ENCODE data around the gene DPP7. TPM values are rescaled to one million over a fixed set of nuclear protein-coding genes. Genes with fewer than 3 reads are reported as not detected.

DPP7 gene
- polyA plus RNA-seq, 1 of the 3 experiments (the other 2 are of a cell fraction) = 127 TPM

GRCh38 chr9:137071282-137071681, 43.3 kb downstream of the DPP7 start:
- 0 out of 2 replicates have a peak, but pooled peaks cover 3% of the 10 kb centered on the region for H3K79me2 ChIP-seq (ENCODE audit: insufficient read depth)
- CTCF ChIA-PET = interaction anchor here (1.5 to 16.8 kb wide), 9 partner anchors 8 to 165 kb away, joined by 4 to 803 read pairs (median 17); partner anchors contain the start of genes ABCA2, CYSRT1, ENTPD2 and FUT7
- peak overlapping the region in 1 of 2 experiments; percentile 53; a peak in 1 of 4 replicates for H3K4me3 ChIP-seq (ENCODE audit: low read depth in 2 of 2, low read length in 1 of 2)
- H3K36me3 ChIP-seq (replicated peaks in 1 of 2; ENCODE audit: control insufficient read depth in 1 of 2, insufficient read depth in 2 of 2, low read length in 1 of 2) = no peaks in the 10 kb centered on the region
- no peaks in the 10 kb centered on the region for H3K27me3 ChIP-seq (ENCODE audit: insufficient read depth)
- H4K20me1 ChIP-seq (ENCODE audit: insufficient read depth) = peaks cover 12% of the 10 kb centered on the region; the same call in 1 of the 2 replicates
- DNase-seq = no peak
- H2AFZ ChIP-seq (ENCODE audit: low read depth) = 0 out of 2 replicates have a peak overlapping the region, but pooled peaks have one; percentile 84
- peak overlapping the region in 1 of 2 experiments; percentile 80; a peak in 2 of 4 replicates for H3K27ac ChIP-seq (ENCODE audit: low read depth in 2 of 2, low read length in 1 of 2)
- H3K4me1 ChIP-seq (ENCODE audit: control insufficient read depth in 1 of 2, insufficient read depth in 2 of 2, low read depth in 1 of 2, low read length in 1 of 2) = peaks cover 0 to 29% of the 10 kb centered on the region in 2 experiments; a peak in 1 of 4 replicates
- no peak for TF ChIP-seq TCF12 (IDR thresholded peaks at IDR 0.05)
- peak overlapping the region; percentile 80; the same call in 1 of the 2 replicates for H3K4me2 ChIP-seq
- POLR2A ChIA-PET = interaction anchor here (1.1 to 2.8 kb wide), 3 partner anchors 15 to 170 kb away, joined by 6 to 21 read pairs (median 17); partner anchors contain the start of genes MAN1B1 and TUBB4B
- H3K9me3 ChIP-seq = no peaks in the 10 kb centered on the region
- H3K9ac ChIP-seq = no peak overlapping the region
- peaks cover 15% of the 10 kb centered on the region for H3F3A ChIP-seq (replicated peaks; ENCODE audit: insufficient read depth)
- no peaks in the 10 kb centered on the region for H3K9me2 ChIP-seq
- 100% methylated on average over 1 of the region's 2 CpGs for WGBS (ENCODE audit: low lambda C conversion rate)

GRCh38 chr9:137070906-137071275, 43.6 kb downstream of the DPP7 start:
- H4K20me1 ChIP-seq (ENCODE audit: insufficient read depth) = peaks cover 12% of the 10 kb centered on the region; the same call in 1 of the 2 replicates
- peak overlapping the region in 1 of 2 experiments; percentile 80; a peak in 2 of 4 replicates for H3K27ac ChIP-seq (ENCODE audit: low read depth in 2 of 2, low read length in 1 of 2)
- 0 out of 2 replicates have a peak, but pooled peaks have one; percentile 14 for TF ChIP-seq RAD21 (IDR thresholded peaks at IDR 0.05; ENCODE audit: low read length)
- no peak for TF ChIP-seq RXRA (IDR thresholded peaks at IDR 0.05; ENCODE audit: borderline replicate concordance, low read depth)
- H3K9me3 ChIP-seq = no peaks in the 10 kb centered on the region
- ChIA-PET POLR2A (interaction anchor here (0.7 to 2.8 kb wide), 5 partner anchors 9 to 170 kb away, joined by 3 to 21 read pairs (median 12); partner anchors contain the start of genes MAN1B1, NPDC1 and TUBB4B), CTCF (interaction anchor here (0.9 to 16.8 kb wide), 11 partner anchors 9 to 180 kb away, joined by 3 to 803 read pairs (median 12); partner anchors contain the start of genes ABCA2, CYSRT1, ENTPD2 and FUT7)
- H3K4me1 ChIP-seq (ENCODE audit: control insufficient read depth in 1 of 2, insufficient read depth in 2 of 2, low read depth in 1 of 2, low read length in 1 of 2) = peaks cover 0 to 29% of the 10 kb centered on the region in 2 experiments; a peak in 1 of 4 replicates
- H3K4me3 ChIP-seq (ENCODE audit: low read depth in 2 of 2, low read length in 1 of 2) = peak overlapping the region; percentile 53 to 57
- peak; percentile 77 for DNase-seq
- H3K27me3 ChIP-seq (ENCODE audit: insufficient read depth) = no peaks in the 10 kb centered on the region
- no peaks in the 10 kb centered on the region for H3K36me3 ChIP-seq (replicated peaks in 1 of 2; ENCODE audit: control insufficient read depth in 1 of 2, insufficient read depth in 2 of 2, low read length in 1 of 2)
- H3K79me2 ChIP-seq (ENCODE audit: insufficient read depth) = 0 out of 2 replicates have a peak, but pooled peaks cover 3% of the 10 kb centered on the region
- H3K9me2 ChIP-seq = no peaks in the 10 kb centered on the region
- WGBS (ENCODE audit: low lambda C conversion rate) = 0% methylated on average over 3 of the region's 6 CpGs
- peaks cover 15% of the 10 kb centered on the region for H3F3A ChIP-seq (replicated peaks; ENCODE audit: insufficient read depth)
- peak overlapping the region; percentile 84; the same call in 1 of the 2 replicates for H2AFZ ChIP-seq (ENCODE audit: low read depth)
- peak overlapping the region; percentile 80 for H3K4me2 ChIP-seq
- H3K9ac ChIP-seq = no peak overlapping the region

GRCh38 chr9:137070201-137070905, 44.2 kb downstream of the DPP7 start, which contains the start of gene SAPCD2:
Gene SAPCD2 (minus strand): TSS chr9:137070557. CDS start chr9:137070460, 97 bp downstream.
- Histone ChIP-seq H3K4me1 (ENCODE audit: control insufficient read depth in 1 of 2, insufficient read depth in 2 of 2, low read depth in 1 of 2, low read length in 1 of 2) (peaks cover 0 to 29% of the 10 kb centered on the region in 2 experiments; a peak in 1 of 4 replicates), H3K27ac (ENCODE audit: low read depth in 2 of 2, low read length in 1 of 2) (peak within 1 kb of the TSS in 1 of 2 experiments; percentile 80; a peak in 2 of 4 replicates), H2AFZ (ENCODE audit: low read depth) (peak within 1 kb of the TSS; percentile 84; the same call in 1 of the 2 replicates), H3K9me3 (no peaks in the 10 kb centered on the region), H3K4me3 (ENCODE audit: low read depth in 2 of 2, low read length in 1 of 2) (peak within 1 kb of the TSS; percentile 53 to 57), H3K36me3 (replicated peaks in 1 of 2; ENCODE audit: control insufficient read depth in 1 of 2, insufficient read depth in 2 of 2, low read length in 1 of 2) (no peaks in the 10 kb centered on the region), H3F3A (replicated peaks; ENCODE audit: insufficient read depth) (peaks cover 13% of the 10 kb centered on the region), H3K9ac (no peak within 1 kb of the TSS), H4K20me1 (ENCODE audit: insufficient read depth) (peaks cover 12% of the 10 kb centered on the region; the same call in 1 of the 2 replicates), H3K79me2 (ENCODE audit: insufficient read depth) (0 out of 2 replicates have a peak, but pooled peaks cover 3% of the 10 kb centered on the region), H3K27me3 (ENCODE audit: insufficient read depth) (no peaks in the 10 kb centered on the region), H3K4me2 (peak within 1 kb of the TSS; percentile 80), H3K9me2 (no peaks in the 10 kb centered on the region)
- ChIA-PET CTCF (interaction anchor here (0.9 to 16.8 kb wide), 11 partner anchors 9 to 179 kb away, joined by 3 to 803 read pairs (median 12); partner anchors contain the start of genes ABCA2, CYSRT1, ENTPD2 and FUT7), POLR2A (interaction anchor here (0.7 to 2.8 kb wide), 5 partner anchors 9 to 171 kb away, joined by 3 to 21 read pairs (median 12); partner anchors contain the start of genes MAN1B1, NPDC1 and TUBB4B)
- TF ChIP-seq TCF12 (IDR thresholded peaks at IDR 0.05) = no peak
- TF ChIP-seq POLR2AphosphoS5 (IDR thresholded peaks at IDR 0.05; ENCODE audit: low read depth, low read length) = 0 out of 2 replicates have a peak, but pooled peaks have one; percentile 25
- TF ChIP-seq CHD2 (IDR thresholded peaks at IDR 0.05; ENCODE audit: low read length, partially characterized antibody) = no peak
- TF ChIP-seq SIN3A (IDR thresholded peaks at IDR 0.05; ENCODE audit: borderline replicate concordance, low read depth, low read length) = no peak
- peak; percentile 84 for TF ChIP-seq RFX5 (IDR thresholded peaks at IDR 0.05; ENCODE audit: low read length)
- no peak for TF ChIP-seq IRF3 (IDR thresholded peaks at IDR 0.05; ENCODE audit: low read depth, low read length)
- TF ChIP-seq NRF1 (IDR thresholded peaks at IDR 0.05; ENCODE audit: low read depth, low read length) = peak; percentile 56
- peak; percentile 65 for TF ChIP-seq MXI1 (IDR thresholded peaks at IDR 0.05; ENCODE audit: low read depth, low read length)
- no peak for TF ChIP-seq GATA2 (CRISPR knock-in tag; IDR thresholded peaks at IDR 0.05)
- WGBS (ENCODE audit: low lambda C conversion rate) = 0% methylated on average over 14 of the region's 74 CpGs
- DNase-seq = peak; percentile 95

Data from SK-N-SH (cell line).